Activated gamma-delta T cell treated with anti-CD3 and anti-CD28 coated beads, Interleukin-2, amount 50 U/mL, for 16 hours (primary cell): ENCODE measurements around the gene GFM1.
"Not testable (repeated sequence)": the region's sequence is repeated elsewhere in the genome, so short reads cannot be mapped to it uniquely, and the experiment has no call there.

Experiments
- DNase-seq: peaks from one replicate; pipeline ENCODE4 v3.0.0-alpha.2; 2020; ENCODE audit warnings: low read depth

GFM1 gene

GRCh38 chr3:158678687-158679086 lies 34.4 kb downstream of the GFM1 start:
- no peak for DNase-seq

- no peak for DNase-seq
These were observed 35.2 kb downstream of the GFM1 start for GRCh38 chr3:158679547-158680000.

- no peak for DNase-seq
These were observed 36.5 kb downstream of the GFM1 start for GRCh38 chr3:158680861-158681260.

- DNase-seq, result no peak
These were observed 39.1 kb downstream of the GFM1 start for GRCh38 chr3:158683230-158683962.

- no peak for DNase-seq
These were observed 40.8 kb downstream of the GFM1 start for GRCh38 chr3:158685159-158685558.

GRCh38 chr3:158693866-158694456 lies 49.6 kb downstream of the GFM1 start:
- not testable (repeated sequence) for DNase-seq

- no peak for DNase-seq
These were observed 52.3 kb downstream of the GFM1 start for GRCh38 chr3:158696618-158697017.

GRCh38 chr3:158700559-158700958 lies 56.2 kb downstream of the GFM1 start:
- DNase-seq, result no peak

GRCh38 chr3:158701420-158702065 lies 57.2 kb downstream of the GFM1 start:
- no peak for DNase-seq

GRCh38 chr3:158702815-158703481 lies 58.6 kb downstream of the GFM1 start:
- no peak for DNase-seq

GRCh38 chr3:158703566-158703965 lies 59.2 kb downstream of the GFM1 start:
- DNase-seq, result no peak

- DNase-seq, result no peak
These were observed 65.3 kb downstream of the GFM1 start for GRCh38 chr3:158709666-158710083.

- no peak for DNase-seq
These were observed 66.3 kb downstream of the GFM1 start for GRCh38 chr3:158710601-158711000.

GRCh38 chr3:158711886-158712285 lies 67.6 kb downstream of the GFM1 start:
- no peak for DNase-seq

GRCh38 chr3:158712443-158712842 lies 68.1 kb downstream of the GFM1 start:
- no peak for DNase-seq

GRCh38 chr3:158713094-158713499 lies 68.8 kb downstream of the GFM1 start:
- DNase-seq, result no peak

GRCh38 chr3:158717576-158717975 lies 73.2 kb downstream of the GFM1 start:
- DNase-seq, result no peak

GRCh38 chr3:158718490-158719170 lies 74.3 kb downstream of the GFM1 start:
- no peak for DNase-seq

- no peak for DNase-seq
These were observed 77.8 kb downstream of the GFM1 start for GRCh38 chr3:158722108-158722507.

- no peak for DNase-seq
These were observed 79.7 kb downstream of the GFM1 start for GRCh38 chr3:158723991-158724390.

GRCh38 chr3:158725348-158726011 lies 81.2 kb downstream of the GFM1 start:
- DNase-seq, result no peak
